Activated CD8-positive, alpha-beta memory T cell treated with anti-CD3 and anti-CD28 coated beads, Interleukin-2, amount 50 U/mL, for 1 hour (primary cell): Measurements from ENCODE around the gene GOLT1B.

Experiments used
- DNase-seq: peaks from one replicate; pipeline ENCODE4 v3.0.0-alpha.2; 2020; ENCODE audit errors: extremely low read depth

Gene GOLT1B

GRCh38 chr12:21566223-21566906 lies 64.8 kb downstream of the GOLT1B start:
- no peak for DNase-seq

- DNase-seq = no peak
These were observed 65.4 kb downstream of the GOLT1B start for GRCh38 chr12:21566907-21567394.
